Activated CD4-positive, alpha-beta T cell treated with anti-CD3 and anti-CD28 coated beads for 36 hours (primary cell): ENCODE measurements around the gene LSMEM2. TPM values are rescaled to one million over a fixed set of nuclear protein-coding genes. Genes with fewer than 3 reads are reported as not detected.

Experiments
- ATAC-seq: fragments of 200-7000 bp; cut with Tn5 transposase; one replicate; pipeline ENCODE4 v1.10.0; 2021; ENCODE audit warnings: mild to moderate bottlenecking, moderate library complexity
- CTCF ChIA-PET: fragments of 350-600 bp; sonication (Branson Sonifier 250); formaldehyde crosslinking; loops from one replicate; lab custom pipeline; 2021; ENCODE audit warnings: antibody characterized with exemption; lab: Charles Lee
- POLR2A ChIA-PET: fragments of 350-600 bp; sonication (Branson Sonifier 250); formaldehyde crosslinking; loops from one replicate; lab custom pipeline; 2021; ENCODE audit warnings: antibody characterized with exemption, inconsistent platforms; lab: Charles Lee
- DNase-seq: peaks from one replicate; pipeline ENCODE4 v3.0.0-alpha.2; 2020
- H3K27ac Mint-ChIP-seq: one replicate; pipeline ENCODE4 v1.8.0; 2021; ENCODE audit warnings: mixed read lengths
- H3K27me3 Mint-ChIP-seq: one replicate; pipeline ENCODE4 v1.8.0; 2021; ENCODE audit warnings: mixed read lengths
- H3K36me3 Mint-ChIP-seq: one replicate; pipeline ENCODE4 v1.8.0; 2021; ENCODE audit warnings: low read depth, mixed read lengths
- H3K4me1 Mint-ChIP-seq: one replicate; pipeline ENCODE4 v1.8.0; 2021; ENCODE audit warnings: mixed read lengths
- H3K4me3 Mint-ChIP-seq: one replicate; pipeline ENCODE4 v1.8.0; 2021; ENCODE audit warnings: mild to moderate bottlenecking, moderate library complexity, mixed read lengths
- H3K9me3 Mint-ChIP-seq: one replicate; pipeline ENCODE4 v1.8.0; 2021; ENCODE audit warnings: low read depth, mixed read lengths
- intact Hi-C, 2 experiments: fragments of 100-400 bp; cut with DNase I in 1 of 2; cut with micrococcal nuclease in 1 of 2; formaldehyde crosslinking; loops; one replicate each; pipeline versions ENCODE4 v1.14.2 to v1.15.1; 2022 to 2024; cut with DNase I, micrococcal nuclease
- total RNA-seq, 2 experiments: library from RNA; stranded (reverse); gene quantifications; one replicate each; pipeline ENCODE4 v1.2.3, GENCODE V29; 2021

Gene LSMEM2
- total RNA-seq, 2 experiments from 2014 or later, result not detected

DNA sequence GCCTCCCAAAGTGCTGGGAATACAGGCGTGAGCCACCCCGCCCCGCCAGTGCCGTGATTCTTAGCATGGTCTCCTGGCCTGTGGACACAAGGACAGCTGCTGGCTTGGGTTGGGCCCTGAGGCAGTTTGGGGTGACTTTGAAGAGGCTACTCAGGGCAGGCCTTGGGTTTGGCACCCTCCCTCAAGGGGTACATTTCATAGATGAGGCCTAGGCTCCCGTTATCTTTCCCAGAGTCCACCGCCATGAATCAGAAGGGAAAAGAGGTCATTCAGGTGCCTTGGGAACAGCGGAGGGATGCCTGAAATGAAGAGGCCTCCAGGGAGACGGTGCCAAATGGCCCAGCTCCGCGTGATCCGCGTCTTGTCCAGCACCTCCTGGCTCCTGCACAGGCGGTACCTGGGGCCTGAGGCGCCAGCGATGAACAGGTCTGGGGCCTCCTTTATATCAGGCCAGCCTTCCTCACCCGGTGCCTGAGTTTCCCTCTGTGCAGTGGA, 33.6 kb upstream of the LSMEM2 start:
- DNase-seq, result peak; percentile 27
- Mint-ChIP-seq H3K36me3 (peaks cover 21% of the 10 kb centered on the region), H3K4me3 (peak overlapping the region; percentile 75), H3K27me3 (no peaks in the 10 kb centered on the region), H3K9me3 (no peaks in the 10 kb centered on the region), H3K27ac (peak overlapping the region; percentile 95), H3K4me1 (peaks cover 82% of the 10 kb centered on the region)
- CTCF ChIA-PET, result interaction anchor here (2.6 to 2.9 kb wide), 2 partner anchors 19 to 51 kb away, joined by 13 to 15 read pairs; no protein-coding TSS in a partner anchor
- POLR2A ChIA-PET, result no interaction called here
- intact Hi-C loops, result no loop called here
- ATAC-seq, result no peak

DNA sequence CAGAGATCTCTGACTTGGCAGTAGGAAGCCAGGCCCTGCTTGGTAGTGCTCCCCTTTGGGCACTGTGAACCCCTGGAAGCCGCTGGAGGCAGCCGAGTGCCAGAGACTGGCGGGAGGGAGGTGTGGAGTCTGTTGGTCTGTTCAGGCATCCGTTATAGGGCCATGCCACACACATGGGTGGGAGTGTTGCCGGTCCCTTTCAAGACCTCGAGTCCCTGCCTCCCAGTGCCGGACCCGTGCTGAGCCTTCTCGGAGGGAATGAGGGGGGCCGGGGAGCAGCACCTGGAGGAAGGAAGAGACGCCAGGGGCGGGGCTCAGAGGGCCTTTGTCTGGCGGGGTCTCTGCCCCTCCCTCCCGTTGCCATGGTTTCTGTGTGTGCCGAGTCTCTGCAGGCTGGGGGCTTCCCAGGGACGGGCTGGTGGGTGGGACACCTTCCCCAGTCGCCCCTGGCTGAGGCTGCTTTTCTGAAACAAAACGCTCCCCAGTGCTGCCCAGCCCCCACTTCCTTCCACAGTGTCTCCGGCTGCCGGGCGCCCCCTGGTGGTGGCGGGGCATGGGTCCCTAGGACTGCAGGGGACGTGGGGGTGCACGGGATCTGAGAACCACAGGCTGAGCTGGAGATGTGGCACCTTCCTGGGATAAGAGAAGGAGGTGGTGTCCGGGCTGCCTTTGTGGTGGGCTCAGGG, 32.9 kb upstream of the LSMEM2 start:
- peak; percentile 76 for ATAC-seq
- Mint-ChIP-seq H3K4me3 (peak overlapping the region; percentile 75), H3K9me3 (no peaks in the 10 kb centered on the region), H3K4me1 (peaks cover 84% of the 10 kb centered on the region), H3K27me3 (no peaks in the 10 kb centered on the region), H3K27ac (peak overlapping the region; percentile 95), H3K36me3 (peaks cover 23% of the 10 kb centered on the region)
- POLR2A ChIA-PET, result interaction anchor here (0.7 to 1.6 kb wide), 7 partner anchors 8 to 74 kb away, joined by 3 to 9 read pairs (median 6); partner anchors contain the start of gene GNAI2
- peak; percentile 98 for DNase-seq
- CTCF ChIA-PET, result interaction anchor here (0.6 to 3.6 kb wide), 27 partner anchors 9 to 321 kb away, joined by 3 to 76 read pairs (median 5); partner anchors contain the start of genes C3orf18, GNAI2, GNAT1 and HYAL3
- intact Hi-C loops, result loop anchor here (1.0 to 2.0 kb wide), 9 partner anchors 8 to 91 kb away; partner anchors contain the start of genes HYAL3 (in 1 of the 2), IFRD2 (in 1 of the 2) and NAA80 (in 1 of the 2)

- ATAC-seq (peak; percentile 82), DNase-seq (peak; percentile 93)
- Mint-ChIP-seq H3K36me3 (peaks cover 28% of the 10 kb centered on the region), H3K4me3 (peak overlapping the region; percentile 75), H3K4me1 (peaks cover 84% of the 10 kb centered on the region), H3K27ac (peak overlapping the region; percentile 95), H3K9me3 (no peaks in the 10 kb centered on the region), H3K27me3 (no peaks in the 10 kb centered on the region)
- intact Hi-C loops, result loop anchor here (1.0 to 2.0 kb wide), 9 partner anchors 8 to 91 kb away; partner anchors contain the start of genes HYAL3 (in 1 of the 2), IFRD2 (in 1 of the 2) and NAA80 (in 1 of the 2)
- ChIA-PET POLR2A (interaction anchor here (0.6 to 1.6 kb wide), 8 partner anchors 8 to 142 kb away, joined by 3 to 9 read pairs (median 5); partner anchors contain the start of gene GNAI2), CTCF (interaction anchor here (0.6 to 3.6 kb wide), 30 partner anchors 10 to 569 kb away, joined by 3 to 76 read pairs (median 5); partner anchors contain the start of genes C3orf18, GNAI2, GNAT1 and HYAL3)
Measured at GRCh38 chr3:50246517-50246954, 32.4 kb upstream of the LSMEM2 start.

- peak overlapping the region; percentile 87 for H3K27ac Mint-ChIP-seq
- H3K36me3 Mint-ChIP-seq, result peaks cover 26% of the 10 kb centered on the region
- H3K4me1 Mint-ChIP-seq, result peaks cover 66% of the 10 kb centered on the region
- no peaks in the 10 kb centered on the region for H3K9me3 Mint-ChIP-seq
- H3K4me3 Mint-ChIP-seq, result peak overlapping the region; percentile 18
- DNase-seq (no peak), ATAC-seq (no peak)
- intact Hi-C loops, result no loop called here
- CTCF ChIA-PET, result interaction anchor here (0.6 to 3.6 kb wide), 8 partner anchors 9 to 55 kb away, joined by 3 to 76 read pairs (median 4); partner anchors contain the start of gene GNAI2
- POLR2A ChIA-PET, result no interaction called here
- no peaks in the 10 kb centered on the region for H3K27me3 Mint-ChIP-seq
Measured at GRCh38 chr3:50248387-50248786, 30.5 kb upstream of the LSMEM2 start.

DNA sequence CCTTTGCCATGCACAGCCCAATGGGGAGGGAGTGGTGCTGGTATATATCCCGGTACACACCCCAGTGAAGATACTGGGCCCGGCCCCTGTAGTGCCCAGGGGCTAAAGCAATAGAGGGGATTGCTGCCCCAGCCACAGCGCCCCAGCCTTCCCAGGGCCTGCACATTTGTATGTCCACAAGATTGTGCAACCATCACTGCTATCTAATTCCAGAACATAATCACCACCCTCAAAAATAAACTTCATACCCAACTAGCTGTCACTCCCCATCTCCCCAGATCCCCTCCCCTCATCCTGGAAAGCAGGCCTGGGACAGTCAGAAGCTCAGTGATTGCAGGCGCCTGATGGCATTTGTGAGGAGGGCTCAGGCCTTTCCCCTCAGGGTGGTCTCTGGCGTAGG, 29.4 kb upstream of the LSMEM2 start:
- no peaks in the 10 kb centered on the region for H3K27me3 Mint-ChIP-seq
- CTCF ChIA-PET, result interaction anchor here (0.7 to 1.2 kb wide), 2 partner anchors 12 to 54 kb away, joined by 3 read pairs; no protein-coding TSS in a partner anchor
- H3K9me3 Mint-ChIP-seq, result no peaks in the 10 kb centered on the region
- POLR2A ChIA-PET, result interaction anchor here (1.6 kb wide), 1 partner anchor 14 kb away, joined by 5 read pairs; the partner anchor contains the start of gene GNAI2
- no peak overlapping the region for H3K4me3 Mint-ChIP-seq
- H3K4me1 Mint-ChIP-seq, result peaks cover 57% of the 10 kb centered on the region
- intact Hi-C loops, result no loop called here
- H3K36me3 Mint-ChIP-seq, result peaks cover 22% of the 10 kb centered on the region
- H3K27ac Mint-ChIP-seq, result no peak overlapping the region
- no peak for ATAC-seq
- DNase-seq, result no peak

GRCh38 chr3:50250514-50250913, 28.4 kb upstream of the LSMEM2 start:
- Mint-ChIP-seq H3K27me3 (no peaks in the 10 kb centered on the region), H3K4me3 (no peak overlapping the region), H3K36me3 (peaks cover 22% of the 10 kb centered on the region), H3K27ac (peak overlapping the region; percentile 88), H3K4me1 (peaks cover 46% of the 10 kb centered on the region), H3K9me3 (no peaks in the 10 kb centered on the region)
- CTCF ChIA-PET, result interaction anchor here (1.2 to 2.0 kb wide), 2 partner anchors 22 to 55 kb away, joined by 3 to 6 read pairs; no protein-coding TSS in a partner anchor
- POLR2A ChIA-PET, result interaction anchor here (1.6 kb wide), 1 partner anchor 15 kb away, joined by 5 read pairs; the partner anchor contains the start of gene GNAI2
- DNase-seq, result no peak
- ATAC-seq, result no peak
- intact Hi-C loops, result no loop called here

DNA sequence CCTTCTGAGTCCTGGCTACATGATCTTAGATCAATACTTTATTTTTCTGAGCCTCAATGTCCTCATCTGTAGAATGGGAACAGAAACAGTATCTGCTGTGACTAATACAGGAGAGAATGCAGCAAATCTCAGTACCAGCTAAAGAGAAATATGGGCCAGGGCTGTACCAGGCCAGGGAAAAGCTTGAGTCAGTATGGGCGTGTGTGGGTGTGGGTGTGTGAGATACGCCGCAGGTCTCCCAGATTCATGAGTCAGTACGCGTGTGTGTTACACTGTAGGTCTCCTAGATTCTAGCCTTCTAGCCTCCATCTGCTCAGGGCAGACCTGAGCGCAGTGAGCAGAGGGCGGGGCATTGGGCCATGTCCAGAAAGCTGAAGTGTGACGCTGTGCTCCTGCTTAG, 27.7 kb upstream of the LSMEM2 start:
- Mint-ChIP-seq H3K9me3 (no peaks in the 10 kb centered on the region), H3K36me3 (peaks cover 22% of the 10 kb centered on the region), H3K27ac (peak overlapping the region; percentile 88), H3K4me1 (peaks cover 43% of the 10 kb centered on the region), H3K27me3 (no peaks in the 10 kb centered on the region), H3K4me3 (no peak overlapping the region)
- peak; percentile 81 for DNase-seq
- ChIA-PET POLR2A (interaction anchor here (1.6 kb wide), 1 partner anchor 15 kb away, joined by 5 read pairs; the partner anchor contains the start of gene GNAI2), CTCF (interaction anchor here (0.6 to 2.0 kb wide), 5 partner anchors 11 to 73 kb away, joined by 3 to 6 read pairs (median 3); no protein-coding TSS in a partner anchor)
- ATAC-seq, result peak; percentile 57
- intact Hi-C loops, result no loop called here

DNA sequence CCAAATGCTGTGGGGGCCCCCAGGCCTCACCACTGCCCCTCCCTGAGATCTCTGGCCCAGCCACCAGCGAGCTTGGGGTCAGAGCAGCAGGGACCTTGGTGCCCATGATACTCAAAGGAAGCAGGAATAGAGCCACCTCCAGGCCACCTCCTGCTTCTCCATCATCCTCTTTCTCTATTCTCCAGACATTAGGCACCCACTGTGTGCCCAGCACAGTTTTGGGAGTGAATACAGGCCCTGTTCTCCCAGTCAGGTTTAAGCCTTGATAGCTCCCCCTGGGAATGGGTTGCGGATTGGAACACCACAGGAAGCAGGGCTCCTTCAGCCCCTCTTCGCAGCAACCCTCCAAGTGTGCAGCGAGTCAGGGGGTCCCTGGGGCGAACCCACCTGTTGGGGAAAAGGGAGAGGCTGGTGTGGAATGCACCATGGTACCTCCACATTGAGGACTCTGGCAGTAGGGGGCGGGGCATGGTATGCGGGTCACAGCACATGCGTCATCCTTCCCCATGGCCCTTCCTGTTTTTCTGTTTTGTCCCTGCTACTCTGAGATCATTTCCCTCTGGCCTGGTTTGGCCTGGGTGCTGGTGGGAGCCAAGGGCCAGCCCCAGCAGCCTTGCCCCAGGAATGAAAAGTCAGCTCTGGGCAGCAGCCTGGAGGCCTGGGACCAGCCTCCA, 24.2 kb upstream of the LSMEM2 start:
- intact Hi-C loops, result no loop called here
- H3K27me3 Mint-ChIP-seq, result no peaks in the 10 kb centered on the region
- no peak for DNase-seq
- ChIA-PET CTCF (interaction anchor here (0.9 to 7.0 kb wide), 3 partner anchors 8 to 20 kb away, joined by 3 to 44 read pairs (median 6); no protein-coding TSS in a partner anchor), POLR2A (no interaction called here)
- H3K4me3 Mint-ChIP-seq, result no peak overlapping the region
- H3K27ac Mint-ChIP-seq, result peak overlapping the region; percentile 19
- H3K4me1 Mint-ChIP-seq, result peaks cover 21% of the 10 kb centered on the region
- no peak for ATAC-seq
- H3K9me3 Mint-ChIP-seq, result no peaks in the 10 kb centered on the region
- peaks cover 30% of the 10 kb centered on the region for H3K36me3 Mint-ChIP-seq

DNA sequence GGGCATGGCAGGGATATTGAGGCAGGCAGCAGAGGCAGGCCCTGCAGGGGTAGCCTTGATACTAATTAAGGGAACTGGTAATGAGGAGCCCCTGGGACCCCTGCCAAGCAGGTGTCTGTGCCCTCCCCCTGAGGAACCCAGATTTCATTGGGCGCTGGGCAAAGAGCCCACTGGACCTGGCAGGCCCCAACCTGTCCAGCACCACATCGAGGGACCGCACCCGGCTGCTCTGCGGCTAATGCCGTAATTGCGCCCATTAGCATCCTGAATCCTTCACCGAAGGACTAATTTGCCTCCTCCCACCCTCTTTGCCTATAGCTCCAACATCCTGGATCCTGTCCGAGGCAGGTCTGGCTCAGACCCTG, 23.7 kb upstream of the LSMEM2 start:
- DNase-seq, result no peak
- peaks cover 27% of the 10 kb centered on the region for H3K36me3 Mint-ChIP-seq
- no peak for ATAC-seq
- H3K27me3 Mint-ChIP-seq, result no peaks in the 10 kb centered on the region
- ChIA-PET CTCF (interaction anchor here (0.7 to 7.0 kb wide), 4 partner anchors 8 to 20 kb away, joined by 3 to 44 read pairs (median 4); no protein-coding TSS in a partner anchor), POLR2A (interaction anchor here (0.6 to 1.3 kb wide), 2 partner anchors 20 to 25 kb away, joined by 5 read pairs; partner anchors contain the start of gene GNAI2)
- no peaks in the 10 kb centered on the region for H3K9me3 Mint-ChIP-seq
- H3K4me1 Mint-ChIP-seq, result peaks cover 18% of the 10 kb centered on the region
- H3K27ac Mint-ChIP-seq, result no peak overlapping the region
- no peak overlapping the region for H3K4me3 Mint-ChIP-seq
- intact Hi-C loops, result no loop called here

GRCh38 chr3:50256978-50257890, 21.7 kb upstream of the LSMEM2 start:
- H3K9me3 Mint-ChIP-seq, result no peaks in the 10 kb centered on the region
- H3K4me1 Mint-ChIP-seq, result peaks cover 4% of the 10 kb centered on the region
- POLR2A ChIA-PET, result interaction anchor here (0.6 to 1.4 kb wide), 2 partner anchors 22 to 23 kb away, joined by 3 to 5 read pairs; partner anchors contain the start of gene GNAI2
- ATAC-seq (peak; percentile 20), DNase-seq (peak; percentile 73)
- no peaks in the 10 kb centered on the region for H3K27me3 Mint-ChIP-seq
- intact Hi-C loops, result no loop called here
- CTCF ChIA-PET, result interaction anchor here (0.6 to 7.0 kb wide), 8 partner anchors 10 to 136 kb away, joined by 3 to 44 read pairs (median 4); no protein-coding TSS in a partner anchor
- H3K4me3 Mint-ChIP-seq, result no peak overlapping the region
- peaks cover 20% of the 10 kb centered on the region for H3K36me3 Mint-ChIP-seq
- no peak overlapping the region for H3K27ac Mint-ChIP-seq
